K562 (cell line): ENCODE data around the gene ACAP2. TPM values are rescaled to one million over a fixed set of nuclear protein-coding genes. Genes with fewer than 3 reads are reported as not detected.

Source experiments
- ARID1B ChIP-seq: fragments of 450-650 bp; IDR thresholded peaks from 2 replicates; pipeline ENCODE4 v1.6.1; 2016; ENCODE audit warnings: antibody characterized with exemption, mild to moderate bottlenecking, inconsistent platforms
- ATF7 ChIP-seq: fragments of 450-650 bp; IDR thresholded peaks from 2 replicates; pipeline ENCODE4 v1.7.1; 2014; ENCODE audit warnings: mild to moderate bottlenecking, moderate library complexity
- CBFA2T2 ChIP-seq: fragments of 450-650 bp; conservative IDR thresholded peaks from 2 replicates; pipeline ENCODE4 v1.6.1; 2017; ENCODE audit warnings: mild to moderate bottlenecking
- DPF2 ChIP-seq: fragments of 450-650 bp; IDR thresholded peaks from 2 replicates; pipeline ENCODE4 v1.6.1; 2016
- EHMT2 ChIP-seq: fragments of 450-650 bp; IDR thresholded peaks from 2 replicates; pipeline ENCODE4 v1.6.1; 2018; ENCODE audit warnings: antibody characterized with exemption
- ETV1 ChIP-seq: fragments of 450-650 bp; conservative IDR thresholded peaks from 2 replicates; pipeline ENCODE4 v1.6.1; 2016; ENCODE audit warnings: missing genetic modification characterization, control low read depth, low read depth, missing compliant biosample characterization
- FOXJ2 ChIP-seq: fragments of 200-800 bp; sonication (Bioruptor generic); IDR thresholded peaks from 2 replicates; pipeline ENCODE4 v1.6.1; 2016; ENCODE audit warnings: missing genetic modification characterization, missing compliant biosample characterization
- HNRNPLL ChIP-seq: fragments of 200-400 bp; formaldehyde crosslinking; IDR thresholded peaks from 2 replicates; pipeline ENCODE4 v1.6.1; 2017; ENCODE audit warnings: low read length, low read depth, mild to moderate bottlenecking; ENCODE audit not compliant: poor library complexity, severe bottlenecking
- LARP7 ChIP-seq: fragments of 450-650 bp; IDR thresholded peaks from 2 replicates; pipeline ENCODE4 v1.6.1; 2016
- LEF1 ChIP-seq: fragments of 450-650 bp; IDR thresholded peaks from 2 replicates; pipeline ENCODE4 v1.6.1; 2016; ENCODE audit warnings: mild to moderate bottlenecking
- MEIS2 ChIP-seq: fragments of 450-650 bp; IDR thresholded peaks from 2 replicates; pipeline ENCODE4 v1.6.1; 2014; ENCODE audit warnings: mild to moderate bottlenecking; ENCODE audit not compliant: partially characterized antibody
- PCBP1 ChIP-seq: fragments of 200-400 bp; formaldehyde crosslinking; IDR thresholded peaks from 2 replicates; pipeline ENCODE4 v1.6.1; 2018; ENCODE audit warnings: mild to moderate bottlenecking, low read depth, low read length; ENCODE audit not compliant: poor library complexity, severe bottlenecking
- TAL1 ChIP-seq: fragments of 450-650 bp; IDR thresholded peaks from 2 replicates; pipeline ENCODE4 v1.6.1; 2016; ENCODE audit warnings: mild to moderate bottlenecking
- TCF3 ChIP-seq: sonication (generic); formaldehyde crosslinking; IDR thresholded peaks from 2 replicates; pipeline ENCODE4 v1.4.0; 2020; ENCODE audit warnings: mild to moderate bottlenecking, missing genetic modification reagents
- ZBTB9 ChIP-seq: fragments of 450-650 bp; formaldehyde crosslinking; IDR thresholded peaks from 2 replicates; pipeline ENCODE4 v1.4.0; 2020; ENCODE audit warnings: mild to moderate bottlenecking, moderate library complexity
- ZEB2 ChIP-seq: fragments of 450-650 bp; IDR thresholded peaks from 2 replicates; pipeline ENCODE4 v1.6.1; 2016
- ZNF395 ChIP-seq: fragments of 200-800 bp; sonication (Bioruptor generic); IDR thresholded peaks from 2 replicates; pipeline ENCODE4 v1.6.1; 2017; ENCODE audit warnings: missing genetic modification characterization, missing compliant biosample characterization
- polyA plus RNA-seq, 8 experiments: library from polyadenylated mRNA; depleted of rRNA in 4 of 8; stranded (reverse) in 5 of 8; unstranded in 3 of 8; fragments of >200 nt; fragmentation: Nextera tagmentation in 2 of 8; fragmentation: Illumina TruSeq in 1 of 8; extraction: Ambion mirVana in 2 of 8; extraction: Trizol in 1 of 8; gene quantifications; 2 replicates each; pipeline versions ENCODE4 v1.2.1 to v1.2.3, GENCODE V29; 2011 to 2014; ENCODE audit warnings: inconsistent platforms in 1 of 8, missing spikeins in 1 of 8
- total RNA-seq, 7 experiments: library from RNA; depleted of rRNA in 6 of 7; stranded (reverse); fragments of >200 nt in 6 of 7; fragmentation: Illumina TruSeq in 2 of 7; extraction: Trizol in 2 of 7; gene quantifications; 2 replicates each; pipeline versions ENCODE4 v1.2.1 to v1.2.3, GENCODE V29; 2011 to 2021; ENCODE audit warnings: low replicate concordance in 1 of 7
- TF ChIP-seq, protein P1 (sequence below): fragments of 250-450 bp; sonication (Bioruptor Pico); IDR thresholded peaks from 2 replicates; pipeline ENCODE4 v1.8.0; 2021; ENCODE audit warnings: moderate library complexity, mild to moderate bottlenecking, inconsistent platforms
- TF ChIP-seq, protein P2 (sequence below), 2 experiments: fragments of 450-650 bp in 1 of 2; sonication (generic) in 1 of 2; formaldehyde crosslinking in 1 of 2; IDR thresholded peaks in 1 of 2; conservative IDR thresholded peaks in 1 of 2; 2 replicates each; pipeline versions ENCODE4 v1.6.1 to v1.8.1; 2016 to 2023; ENCODE audit warnings: mild to moderate bottlenecking in 2 of 2, moderate library complexity in 2 of 2, inconsistent platforms in 1 of 2, missing genetic modification reagents in 1 of 2

The ACAP2 gene
- total and polyA plus RNA-seq, 9 of the 15 experiments (the other 6 are each of a cell fraction or from before 2014, with no cell fraction given), result 10.6 to 52.7 (median 34.4) TPM

- TF ChIP-seq ZBTB9 (CRISPR knock-in tag) (no peak), PCBP1 (no peak), CBFA2T2 (0 out of 2 replicates have a peak, but pooled peaks have one; percentile 34), DPF2 (peak; percentile 50; the same call in 1 of the 2 replicates), LEF1 (peak; percentile 44; the same call in 1 of the 2 replicates), MEIS2 (peak; percentile 80), FOXJ2 (tag) (no peak), TCF3 (CRISPR knock-in tag) (peak; percentile 29; the same call in 1 of the 2 replicates), ATF7 (peak; percentile 64), LARP7 (0 out of 2 replicates have a peak, but pooled peaks have one; percentile 40), TAL1 (peak; percentile 22; the same call in 1 of the 2 replicates), ARID1B (peak; percentile 48; the same call in 1 of the 2 replicates), ETV1 (tag) (peak; percentile 88), EHMT2 (0 out of 2 replicates have a peak, but pooled peaks have one; percentile 10), ZNF395 (CRISPR knock-in tag) (no peak), HNRNPLL (no peak), ZEB2 (peak; percentile 25; the same call in 1 of the 2 replicates)
- TF ChIP-seq, protein P1, sequence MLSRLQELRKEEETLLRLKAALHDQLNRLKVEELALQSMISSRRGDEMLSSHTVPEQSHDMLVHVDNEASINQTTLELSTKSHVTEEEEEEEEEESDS (CRISPR knock-in tag), result no peak
- TF ChIP-seq, protein P2, sequence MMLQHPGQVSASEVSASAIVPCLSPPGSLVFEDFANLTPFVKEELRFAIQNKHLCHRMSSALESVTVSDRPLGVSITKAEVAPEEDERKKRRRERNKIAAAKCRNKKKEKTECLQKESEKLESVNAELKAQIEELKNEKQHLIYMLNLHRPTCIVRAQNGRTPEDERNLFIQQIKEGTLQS (IDR thresholded peaks at IDR 0.05), result peak; percentile 70
- TF ChIP-seq, protein P2 (CRISPR knock-in tag; conservative IDR thresholded peaks at IDR 0.05), result no peak
- TF ChIP-seq, all 486 proteins: peak for 25
Observed at GRCh38 chr3:195425849-195426248, 17.0 kb downstream of the ACAP2 start (continued).
